ENCODE results near the gene R3HDM1.
"Not testable (repeated sequence)": the region's sequence is repeated elsewhere in the genome, so short reads cannot be mapped to it uniquely, and the experiment has no call there.

The R3HDM1 gene

DNA sequence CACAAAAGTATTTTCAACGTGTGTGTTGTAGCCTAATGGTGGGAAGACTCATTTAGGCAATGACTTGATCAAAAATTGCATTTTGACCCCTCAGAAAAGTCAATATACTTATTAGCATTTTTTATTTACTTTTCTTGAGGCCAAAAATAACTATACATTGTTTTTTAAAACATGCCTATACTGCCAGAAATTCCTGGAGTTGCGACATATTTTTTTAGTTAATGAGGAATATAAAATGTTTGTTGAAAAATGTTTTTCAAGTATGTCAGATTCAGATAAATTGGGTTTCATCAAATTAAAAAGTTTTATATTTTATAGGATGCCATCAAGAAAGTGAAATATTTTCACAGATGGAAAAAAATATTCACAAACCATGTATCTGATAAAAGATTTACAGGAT is 39.6 kb downstream of the R3HDM1 start:
- DNase-seq: no peak

DNA sequence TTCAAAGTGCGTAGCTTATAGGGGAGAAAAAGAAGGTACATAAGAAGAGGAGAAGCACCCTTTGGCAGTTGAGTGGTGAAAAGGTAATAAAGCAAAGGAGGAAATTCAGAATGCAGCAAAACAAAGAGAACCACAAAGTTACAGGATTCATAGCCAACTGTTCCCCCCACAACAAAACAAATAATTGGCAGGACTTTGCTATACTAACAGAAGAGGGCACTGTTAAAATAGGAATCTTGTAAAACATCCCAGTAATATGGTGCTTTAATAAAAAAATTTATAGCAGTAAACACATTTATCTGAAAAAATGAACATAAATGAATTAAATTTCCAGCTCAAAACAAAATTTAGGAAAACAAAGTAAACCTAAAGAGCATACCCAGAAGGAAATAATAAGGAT is 42.3 kb downstream of the R3HDM1 start:
- no peak for DNase-seq

DNA sequence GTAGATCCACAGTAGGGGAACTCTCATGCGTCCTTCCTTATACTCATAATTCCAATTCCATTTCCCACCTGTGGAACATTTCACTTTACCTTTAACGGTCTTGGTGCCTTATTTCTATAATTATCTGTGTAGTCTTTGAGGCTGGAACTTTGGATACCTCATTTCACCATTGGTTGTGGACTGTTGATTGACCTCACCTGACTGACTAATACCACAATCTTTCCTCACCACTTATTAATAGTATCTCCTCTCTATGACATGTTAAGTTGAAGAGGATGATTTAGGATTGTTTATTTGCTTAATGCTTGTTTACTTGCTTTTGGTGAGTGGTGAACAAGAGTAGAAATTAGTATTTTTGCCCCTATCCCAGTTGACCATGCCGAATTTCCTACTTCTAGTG is 50.0 kb downstream of the R3HDM1 start:
- no peak for DNase-seq

DNA sequence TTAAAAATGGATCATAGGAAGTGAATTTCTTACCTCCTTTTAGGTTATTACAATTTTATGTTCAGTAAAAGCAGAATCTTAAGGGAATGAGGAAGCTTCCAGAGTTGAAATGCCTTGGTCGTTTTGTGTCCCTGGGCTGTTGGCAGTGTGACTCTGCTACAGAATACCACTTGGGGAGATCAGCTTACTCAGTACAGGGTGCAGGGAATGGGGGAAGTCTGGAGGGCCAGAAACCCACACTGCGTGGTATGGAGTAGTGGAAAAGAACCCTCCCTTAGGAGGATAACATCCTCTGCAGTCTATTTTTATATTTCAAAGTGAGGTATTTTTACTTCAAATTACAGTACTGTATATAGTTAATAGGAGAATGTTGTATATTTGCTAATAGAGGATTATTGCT is 51.1 kb downstream of the R3HDM1 start:
- no peak for DNase-seq

DNA sequence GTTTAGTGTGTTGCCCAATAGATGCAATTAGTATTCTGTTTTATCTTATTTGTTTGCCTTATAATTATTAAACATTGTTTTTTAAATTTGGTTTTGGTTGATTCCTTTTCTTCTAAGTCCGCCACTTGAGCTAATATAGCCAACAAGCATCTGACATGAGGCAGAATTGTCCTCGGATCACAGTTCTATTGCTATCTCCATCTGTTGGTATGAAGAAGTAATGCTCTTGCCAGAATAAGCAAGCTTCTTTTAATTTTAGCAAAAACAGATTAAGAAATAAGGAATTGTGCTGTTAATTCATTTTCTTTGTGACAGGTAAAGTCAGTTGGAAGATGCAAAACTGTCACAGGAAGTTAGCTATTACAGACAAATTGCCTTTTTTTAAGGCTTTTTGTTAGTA is 54.3 kb downstream of the R3HDM1 start:
- DNase-seq: peak in 2 of 58 donors; percentile 2 to 31

DNA sequence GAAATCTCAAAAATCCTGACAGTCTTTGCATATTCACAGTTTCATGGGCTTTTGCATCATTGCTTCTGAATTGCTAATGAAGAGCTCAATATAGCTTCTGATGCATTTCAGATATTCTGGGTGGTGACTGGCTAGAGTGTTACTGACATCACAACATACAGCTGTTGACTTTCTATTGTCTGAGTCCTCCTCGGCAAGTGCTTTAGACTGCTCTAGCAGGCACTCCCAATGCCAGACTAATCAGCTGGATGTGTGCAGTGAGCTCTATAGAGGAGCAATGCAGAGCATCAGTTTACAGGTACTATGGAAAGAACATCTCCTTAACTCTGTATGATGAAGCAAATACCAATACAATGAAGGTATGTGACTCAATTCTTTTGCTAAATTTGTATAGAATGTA is 54.9 kb downstream of the R3HDM1 start:
- peak in 10 of 58 donors; percentile 7 to 40 (median 16) for DNase-seq

DNA sequence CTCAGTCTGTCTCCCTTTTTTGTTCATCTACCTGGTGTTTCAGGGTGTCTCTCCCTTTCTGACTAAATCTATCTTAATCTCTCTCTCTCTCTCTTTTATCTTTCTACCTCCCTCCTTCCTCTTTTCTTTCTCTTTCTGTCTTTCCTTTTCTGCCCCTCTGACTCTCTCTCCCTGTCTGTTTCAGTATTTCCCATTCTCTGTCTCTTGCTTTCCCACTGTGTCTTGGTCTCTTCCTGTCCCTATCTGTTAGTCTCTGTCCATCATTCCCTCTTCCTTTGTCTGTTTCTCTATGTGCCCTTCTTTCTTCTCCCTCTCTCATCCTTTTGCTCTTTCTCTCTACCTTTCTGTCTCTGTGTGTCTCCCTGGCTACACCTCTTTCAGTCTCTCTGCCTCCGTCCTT is 56.7 kb downstream of the R3HDM1 start:
- DNase-seq: no peak

DNA sequence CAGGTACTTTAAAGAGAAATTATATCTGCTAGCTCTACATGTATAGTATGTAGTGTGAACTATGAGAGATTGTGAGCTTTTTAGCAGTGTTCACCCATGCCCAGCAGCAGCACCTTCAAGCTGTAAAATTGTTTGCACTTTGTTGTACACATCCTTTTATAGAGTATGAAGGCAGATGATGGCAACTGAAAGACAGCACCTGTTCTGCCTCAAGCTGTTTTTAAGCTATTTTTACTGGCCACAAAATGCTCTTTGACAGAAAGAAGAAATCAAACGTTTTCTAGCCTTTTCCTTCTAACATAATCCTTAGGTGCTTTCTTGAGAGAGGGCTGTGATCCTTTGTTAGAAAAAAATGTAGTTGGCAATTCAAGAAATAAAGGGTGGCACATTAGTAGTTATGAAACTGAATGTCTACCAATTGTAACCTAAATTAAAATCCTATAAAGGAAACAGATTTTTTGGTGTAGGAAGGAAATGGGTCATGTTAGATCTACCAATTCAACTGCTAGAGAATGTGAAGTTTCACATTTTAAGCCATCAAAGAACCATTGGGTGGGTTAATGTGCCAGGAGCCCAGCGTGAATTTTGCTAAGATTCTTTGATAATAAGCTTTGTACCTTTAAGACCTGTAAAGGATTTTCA is 59.5 kb downstream of the R3HDM1 start:
- DNase-seq: no peak

DNA sequence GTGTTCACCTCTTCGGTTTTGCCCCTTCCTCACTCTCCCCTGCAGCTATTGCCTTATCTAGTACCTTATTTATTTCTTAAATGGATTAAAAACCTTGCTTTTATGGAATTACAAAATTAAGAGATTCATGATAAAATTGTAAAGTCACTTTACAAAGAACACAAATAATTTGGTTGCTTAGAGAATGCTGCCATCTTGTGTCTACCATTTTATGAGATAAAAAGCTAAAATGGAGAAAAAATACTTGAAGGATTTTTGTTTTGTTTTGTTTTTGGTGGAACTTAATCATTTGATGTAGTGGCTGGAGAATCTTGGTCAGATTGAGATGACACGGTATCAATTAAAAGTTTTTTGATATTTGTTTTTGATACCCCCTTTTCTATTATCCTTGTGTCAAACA is 69.6 kb downstream of the R3HDM1 start:
- DNase-seq: no peak

DNA sequence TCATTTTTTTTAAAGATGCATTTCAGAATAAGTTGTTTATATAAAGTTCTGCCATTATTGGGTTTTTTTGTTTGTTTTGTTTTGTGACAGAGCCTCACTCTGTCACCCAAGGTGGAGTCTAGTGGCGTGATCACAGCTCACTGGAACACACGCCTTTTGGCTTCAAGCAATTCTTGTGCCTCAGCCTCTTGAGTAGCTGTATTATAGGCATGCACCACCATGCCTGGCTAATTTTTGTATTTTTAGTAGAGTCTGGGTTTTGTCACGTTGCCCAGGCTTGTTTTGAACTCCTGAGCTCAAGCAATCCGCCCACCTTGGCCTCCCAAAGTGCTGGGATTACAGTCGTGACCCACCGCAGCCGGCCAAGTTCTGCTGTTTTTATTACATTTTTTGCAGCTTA is 72.3 kb downstream of the R3HDM1 start:
- peak in 1 of 58 donors; percentile 12 for DNase-seq

DNA sequence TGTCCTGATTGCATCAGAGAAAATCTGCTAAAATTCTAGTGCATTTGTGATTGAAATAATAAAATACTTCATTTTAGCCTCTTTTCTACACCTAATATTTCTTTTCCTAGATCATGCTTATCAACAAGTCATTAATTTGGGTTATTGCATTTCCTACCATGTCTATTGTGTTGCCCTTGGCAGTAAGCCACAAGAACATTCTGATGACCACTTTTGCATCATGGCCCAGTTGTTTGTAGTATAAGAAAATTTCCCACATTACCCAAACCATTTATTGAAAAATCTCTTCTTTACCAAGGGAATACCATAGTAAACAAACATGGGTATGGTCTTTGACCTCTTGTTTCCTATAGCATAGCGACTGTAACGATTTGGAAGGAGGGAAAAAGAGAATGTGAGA is 76.3 kb downstream of the R3HDM1 start:
- no peak for DNase-seq

DNA sequence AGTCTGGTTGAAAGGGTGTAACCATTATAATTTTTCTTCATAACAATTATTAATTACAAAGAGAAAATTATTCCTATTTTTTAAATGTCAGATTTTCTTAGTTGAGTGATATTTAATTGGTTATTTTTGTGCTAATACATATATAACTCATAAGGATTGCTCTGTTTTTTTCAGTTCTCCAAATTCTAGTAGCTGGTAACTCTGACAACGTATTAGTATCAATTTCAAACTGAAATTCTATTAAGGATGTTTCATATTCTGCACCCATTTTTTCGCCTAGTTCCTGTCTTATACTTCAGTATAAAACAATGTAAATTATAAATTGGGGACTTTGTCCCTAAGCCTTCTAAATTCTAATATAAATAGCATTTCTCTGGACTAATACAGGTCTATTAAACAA is 81.0 kb downstream of the R3HDM1 start:
- DNase-seq: no peak

DNA sequence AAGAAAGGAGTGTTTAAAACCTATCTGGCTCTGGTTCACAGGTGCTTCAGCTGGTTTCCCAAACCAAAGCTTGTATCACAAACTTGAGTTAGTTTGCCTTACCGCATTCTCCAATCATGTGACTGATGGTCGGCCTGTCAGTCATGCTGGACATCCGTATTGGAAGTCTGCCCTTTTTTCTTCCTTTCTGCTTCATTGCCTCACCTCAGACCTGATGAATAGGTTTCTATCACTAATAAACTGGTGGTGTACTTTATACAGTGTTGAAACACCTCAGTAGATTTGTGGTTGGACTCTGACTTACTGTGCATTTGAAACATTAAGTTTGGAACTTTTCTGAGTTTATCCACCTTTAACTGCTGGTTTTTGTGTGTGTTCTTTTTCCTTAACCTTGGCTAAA is 84.1 kb downstream of the R3HDM1 start:
- DNase-seq: no peak

DNA sequence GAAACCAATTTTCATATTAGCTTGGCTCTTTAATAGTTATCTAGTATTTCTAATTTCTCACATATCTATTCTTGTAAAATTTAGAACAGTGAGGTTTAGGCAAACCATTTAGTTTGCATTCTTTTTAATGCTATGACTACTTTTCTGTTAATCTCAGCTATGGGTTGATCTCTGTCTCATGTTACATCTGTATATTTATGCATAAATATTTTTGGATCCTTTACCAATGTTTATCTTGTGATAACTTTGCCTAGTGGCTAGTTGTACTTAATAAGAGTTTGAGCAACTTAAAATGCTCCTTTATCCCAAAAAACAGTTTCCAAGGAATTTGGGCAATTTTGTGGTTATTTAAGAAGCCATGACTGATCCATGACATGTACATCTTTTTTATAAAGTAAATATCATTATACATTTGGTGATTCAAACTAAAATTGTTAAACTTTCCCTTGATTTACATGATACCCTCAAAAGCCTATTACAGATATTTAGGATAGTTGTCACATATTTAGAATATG is 86.3 kb downstream of the R3HDM1 start:
- DNase-seq: no peak

DNA sequence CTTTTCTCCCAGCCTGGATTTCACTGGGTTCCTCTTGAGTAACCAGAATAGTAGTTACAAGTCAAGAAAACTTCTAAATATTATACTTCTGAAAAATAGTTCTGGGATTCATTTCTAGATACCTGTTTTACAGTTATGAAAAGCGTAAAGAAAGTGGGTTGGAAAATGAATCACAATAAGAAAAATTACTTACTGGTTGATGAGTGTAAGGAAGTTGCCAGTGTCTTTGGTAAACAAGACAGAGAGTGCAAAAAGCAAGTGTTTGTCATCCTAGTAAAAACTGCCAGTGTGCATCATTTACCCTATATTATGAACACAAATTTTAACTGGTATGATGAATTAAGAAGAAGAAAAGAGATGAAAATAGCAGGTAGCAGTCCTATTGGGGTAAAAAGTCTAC is 88.9 kb downstream of the R3HDM1 start:
- no peak for DNase-seq

DNA sequence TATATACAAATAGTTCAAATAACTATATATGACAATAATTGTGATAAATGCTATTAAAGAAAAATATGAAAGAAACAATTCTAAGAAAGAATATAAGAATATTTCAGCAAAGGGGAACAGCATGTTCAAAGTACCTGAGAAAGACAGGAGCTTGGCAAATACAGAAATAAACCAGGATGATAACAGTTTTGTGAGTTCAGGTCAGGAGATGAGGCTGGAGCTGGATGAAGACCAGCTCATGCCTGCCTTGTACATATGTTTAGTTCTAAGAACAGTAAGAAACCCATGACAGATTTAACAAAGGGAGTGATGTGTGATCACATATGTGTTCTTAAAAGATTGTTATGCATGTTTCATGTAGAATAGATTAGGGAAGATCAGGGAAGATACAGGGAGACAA is 98.2 kb downstream of the R3HDM1 start:
- no peak for DNase-seq

DNA sequence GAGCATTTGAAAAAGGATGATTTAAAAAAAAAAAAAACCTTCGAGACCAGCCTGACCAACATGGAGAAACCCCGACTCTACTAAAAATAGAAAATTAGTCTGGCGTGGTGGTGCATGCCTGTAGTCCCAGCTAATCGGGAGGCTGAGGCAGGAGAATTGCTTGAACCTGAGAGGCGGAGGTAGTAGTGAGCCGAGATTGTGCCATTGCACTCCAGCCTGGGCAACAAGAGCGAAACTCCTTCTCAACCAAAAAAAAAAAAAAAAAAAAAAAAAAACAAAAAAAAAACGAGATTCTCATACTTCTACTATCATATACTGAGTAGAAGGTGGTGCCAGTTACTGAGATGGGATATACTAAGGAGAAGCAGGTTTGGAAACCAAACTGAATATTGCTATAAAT is 98.8 kb downstream of the R3HDM1 start:
- DNase-seq: not testable (repeated sequence)

DNA sequence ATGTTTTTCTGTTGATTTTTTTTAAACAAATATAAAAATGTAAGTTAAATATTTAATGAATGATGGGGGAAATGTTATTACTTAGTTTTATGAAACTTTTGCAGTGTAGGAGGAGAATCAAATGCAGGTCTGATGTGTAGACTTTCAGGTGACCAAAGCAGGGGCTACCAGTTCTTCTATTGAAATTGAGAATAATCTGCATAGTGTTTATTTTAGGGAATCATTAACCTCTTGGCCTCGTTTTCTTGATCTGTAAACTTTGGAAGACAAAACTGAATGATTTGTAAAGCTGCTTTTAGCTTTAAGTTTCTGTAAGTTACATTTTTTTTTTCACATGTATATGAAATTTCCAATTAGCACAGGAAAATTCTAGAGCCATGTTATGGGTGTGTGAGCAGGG is 99.2 kb downstream of the R3HDM1 start:
- DNase-seq: no peak

DNA sequence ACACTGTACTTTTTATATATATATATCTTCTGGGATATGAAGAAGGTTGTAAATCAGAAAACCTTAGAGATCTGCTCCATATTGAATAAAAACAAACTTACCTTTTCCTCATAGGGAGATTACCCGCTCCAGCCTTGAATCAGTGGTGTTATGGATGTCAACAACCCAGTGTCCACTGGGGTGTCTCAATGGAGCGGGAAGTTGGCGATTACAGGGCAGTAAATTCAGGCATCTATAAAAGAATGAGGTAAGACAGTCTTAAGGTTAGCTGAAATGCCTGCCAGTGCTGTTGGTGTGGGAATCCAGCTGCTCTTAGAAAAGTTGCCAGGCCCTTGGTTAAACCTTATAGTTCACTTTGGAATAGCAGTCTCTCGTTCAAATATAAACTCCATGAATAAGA is 102.3 kb downstream of the R3HDM1 start:
- no peak for DNase-seq

DNA sequence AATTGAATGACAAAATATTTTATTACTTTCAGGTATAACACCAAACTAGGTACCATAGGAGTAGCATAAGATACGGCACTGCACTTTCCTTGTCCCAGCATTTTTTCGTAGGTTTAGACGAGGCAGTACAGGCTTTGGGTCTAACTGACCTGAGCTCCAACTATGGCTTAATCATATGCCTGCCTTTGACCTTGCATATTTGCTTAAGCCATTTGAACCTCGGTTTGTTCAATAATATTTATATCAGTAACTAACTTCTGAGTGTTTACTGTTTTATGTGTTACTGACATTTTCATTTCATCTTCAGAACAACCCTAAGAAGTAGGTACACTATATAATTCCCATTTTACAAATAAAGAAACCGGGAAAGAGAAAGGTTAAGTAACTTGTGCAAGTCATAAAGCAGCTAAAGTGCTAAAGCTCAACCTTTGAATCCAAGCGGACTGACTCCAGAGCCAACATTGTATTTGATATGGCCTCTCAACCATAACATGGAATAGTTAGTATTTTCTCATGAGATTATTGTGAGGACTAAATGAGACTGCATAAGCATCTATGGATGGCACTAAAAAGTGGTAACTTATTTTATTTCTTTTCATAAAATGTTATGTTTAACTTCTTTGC is 104.0 kb downstream of the R3HDM1 start:
- no peak for DNase-seq

DNA sequence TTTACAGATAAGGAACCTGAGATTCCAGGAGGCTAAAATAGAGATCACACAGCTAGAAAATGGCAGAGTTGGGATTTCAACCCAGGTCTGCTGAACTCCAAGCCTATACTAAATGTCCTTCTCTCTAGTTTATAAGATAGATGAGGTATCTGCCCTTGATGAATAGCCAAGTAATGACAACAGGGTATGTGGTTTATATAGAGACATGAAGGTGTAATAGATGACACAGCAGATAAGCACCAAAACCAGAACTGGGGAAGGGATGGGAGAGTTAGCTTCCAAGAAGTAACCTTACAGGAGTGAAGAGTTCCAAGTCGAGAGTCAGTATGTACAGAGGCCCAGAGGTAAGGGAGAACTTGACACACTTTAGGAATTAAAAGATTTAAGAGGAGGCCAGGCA is 105.7 kb downstream of the R3HDM1 start:
- DNase-seq: no peak

DNA sequence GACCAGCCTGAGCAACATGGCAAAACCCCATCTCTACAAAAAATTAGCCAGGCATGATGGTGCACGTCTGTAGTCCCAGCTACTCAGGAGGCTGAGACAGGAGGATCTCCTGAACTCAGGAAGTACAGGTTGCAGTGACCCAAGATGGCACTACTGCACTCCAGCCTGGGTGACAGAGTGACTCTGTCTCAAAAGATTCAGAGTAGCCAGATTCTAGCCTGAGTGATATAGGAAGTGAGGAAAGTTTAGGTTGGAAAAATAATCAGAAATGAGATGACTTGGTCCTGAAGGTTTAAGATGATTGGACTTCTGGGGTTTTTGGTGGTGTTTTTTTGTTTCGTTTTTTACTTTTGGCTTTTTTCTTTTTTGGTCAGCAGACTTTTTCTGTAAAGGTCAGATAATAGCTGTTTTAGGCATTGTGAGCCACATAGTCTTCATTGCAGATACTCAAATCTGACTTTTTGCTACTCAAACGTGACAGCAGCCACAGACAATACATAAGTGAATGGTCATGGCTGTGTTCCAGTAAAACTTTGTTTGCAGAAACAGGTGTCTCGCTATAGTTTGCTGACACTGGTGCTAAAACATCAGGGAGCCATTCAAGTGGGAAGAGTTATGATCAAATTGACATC is 106.3 kb downstream of the R3HDM1 start:
- DNase-seq: no peak

DNA sequence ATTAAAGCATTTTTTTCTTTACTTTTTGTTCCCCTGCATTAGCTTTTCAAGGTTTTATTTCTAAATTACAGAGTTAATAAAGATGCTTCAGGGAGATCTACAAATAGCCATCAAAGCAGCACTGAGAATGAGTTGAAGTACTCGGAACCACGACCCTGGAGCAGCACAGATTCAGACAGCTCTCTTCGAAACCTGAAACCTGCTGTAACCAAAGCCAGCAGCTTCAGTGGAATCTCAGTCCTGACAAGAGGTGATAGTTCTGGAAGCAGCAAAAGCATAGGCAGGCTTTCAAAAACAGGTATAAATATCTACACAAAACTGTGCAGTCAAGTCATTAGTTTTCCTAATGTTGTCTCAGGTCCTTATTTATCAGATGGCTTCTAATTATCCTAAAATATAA is 107.5 kb downstream of the R3HDM1 start:
- no peak for DNase-seq
